ENCODE measurements around the gene KRTAP3-2. TPM values are rescaled to one million over a fixed set of nuclear protein-coding genes. Genes with fewer than 3 reads are reported as not detected.

The KRTAP3-2 gene
- total RNA-seq, 2 experiments from 2014 or later = not detected

- BruUV-seq (replicated peaks) = no TSS peak
- H3K9me2 ChIP-seq (ENCODE audit: insufficient read depth, low read length) = no peaks in the 10 kb centered on the region
- CTCF ChIA-PET (ENCODE audit: unreplicated experiment) = no interaction called here
- H4K20me1 ChIP-seq (ENCODE audit: insufficient read depth, low read length) = no peaks in the 10 kb centered on the region
- POLR2A ChIA-PET = no interaction called here
- no peaks in the 10 kb centered on the region for H3K9me3 ChIP-seq (ENCODE audit: low read length)
- H3K27ac ChIP-seq (ENCODE audit: low read depth, low read length, poor library complexity, severe bottlenecking) = no peak overlapping the region
- H3K36me3 ChIP-seq (ENCODE audit: insufficient read depth, low read length) = no peaks in the 10 kb centered on the region
- H3K4me3 ChIP-seq (ENCODE audit: low read depth, low read length, poor library complexity, severe bottlenecking) = no peak overlapping the region
- H3K4me2 ChIP-seq (ENCODE audit: low read length) = no peak overlapping the region
- no peak overlapping the region for H2AFZ ChIP-seq (ENCODE audit: low read length)
- H3K79me2 ChIP-seq (ENCODE audit: insufficient read depth, low read depth, low read length) = no peaks in the 10 kb centered on the region
- intact Hi-C loops (cut with micrococcal nuclease; ENCODE audit: unreplicated experiment) = no loop called here
- H3K4me1 ChIP-seq (ENCODE audit: insufficient read depth, low read length, poor library complexity, severe bottlenecking) = no peaks in the 10 kb centered on the region
- TF ChIP-seq CTCF (conservative IDR thresholded peaks at IDR 0.05; ENCODE audit: low read length) = no peak
- TF ChIP-seq EZH2phosphoT487 (IDR thresholded peaks at IDR 0.05; ENCODE audit: borderline replicate concordance, low read depth, low read length) = no peak
- no peak for DNase-seq (ENCODE audit: low spot score)
Measured at GRCh38 chr17:41009936-41010335, 10.2 kb upstream of the KRTAP3-2 start.

- H3K9me3 ChIP-seq (ENCODE audit: low read length) = no peaks in the 10 kb centered on the region
- BruUV-seq (replicated peaks) = no TSS peak
- no peak overlapping the region for H3K27ac ChIP-seq (ENCODE audit: low read depth, low read length, poor library complexity, severe bottlenecking)
- H2AFZ ChIP-seq (ENCODE audit: low read length) = no peak overlapping the region
- H3K9me2 ChIP-seq (ENCODE audit: insufficient read depth, low read length) = no peaks in the 10 kb centered on the region
- H4K20me1 ChIP-seq (ENCODE audit: insufficient read depth, low read length) = no peaks in the 10 kb centered on the region
- no peaks in the 10 kb centered on the region for H3K79me2 ChIP-seq (ENCODE audit: insufficient read depth, low read depth, low read length)
- no peaks in the 10 kb centered on the region for H3K36me3 ChIP-seq (ENCODE audit: insufficient read depth, low read length)
- intact Hi-C loops (cut with micrococcal nuclease; ENCODE audit: unreplicated experiment) = no loop called here
- POLR2A ChIA-PET = no interaction called here
- TF ChIP-seq CTCF (conservative IDR thresholded peaks at IDR 0.05; ENCODE audit: low read length) = no peak
- no peak for TF ChIP-seq EZH2phosphoT487 (IDR thresholded peaks at IDR 0.05; ENCODE audit: borderline replicate concordance, low read depth, low read length)
- CTCF ChIA-PET (ENCODE audit: unreplicated experiment) = no interaction called here
- H3K4me3 ChIP-seq (ENCODE audit: low read depth, low read length, poor library complexity, severe bottlenecking) = no peak overlapping the region
- H3K4me2 ChIP-seq (ENCODE audit: low read length) = no peak overlapping the region
- no peak for DNase-seq (ENCODE audit: low spot score)
- H3K4me1 ChIP-seq (ENCODE audit: insufficient read depth, low read length, poor library complexity, severe bottlenecking) = no peaks in the 10 kb centered on the region
Measured at GRCh38 chr17:41009301-41009760, 9.6 kb upstream of the KRTAP3-2 start.

GRCh38 chr17:41008811-41009210 is 9.1 kb upstream of the KRTAP3-2 start, which contains the start of gene KRTAP3-1:
TSS of gene KRTAP3-1 (minus strand) at chr17:41009128. CDS start at chr17:41009074, 54 bp downstream.
- H3K36me3 ChIP-seq (ENCODE audit: insufficient read depth, low read length) = no peaks in the 10 kb centered on the region
- no peak for DNase-seq (ENCODE audit: low spot score)
- H3K4me2 ChIP-seq (ENCODE audit: low read length) = no peak within 1 kb of the TSS
- intact Hi-C loops (cut with micrococcal nuclease; ENCODE audit: unreplicated experiment) = no loop called here
- no peaks in the 10 kb centered on the region for H3K79me2 ChIP-seq (ENCODE audit: insufficient read depth, low read depth, low read length)
- ChIA-PET CTCF (ENCODE audit: unreplicated experiment) (no interaction called here), POLR2A (no interaction called here)
- no peaks in the 10 kb centered on the region for H3K9me2 ChIP-seq (ENCODE audit: insufficient read depth, low read length)
- no TSS peak for BruUV-seq (replicated peaks)
- H3K4me3 ChIP-seq (ENCODE audit: low read depth, low read length, poor library complexity, severe bottlenecking) = no peak within 1 kb of the TSS
- TF ChIP-seq CTCF (conservative IDR thresholded peaks at IDR 0.05; ENCODE audit: low read length) (no peak), EZH2phosphoT487 (IDR thresholded peaks at IDR 0.05; ENCODE audit: borderline replicate concordance, low read depth, low read length) (no peak)
- no peaks in the 10 kb centered on the region for H4K20me1 ChIP-seq (ENCODE audit: insufficient read depth, low read length)
- no peaks in the 10 kb centered on the region for H3K9me3 ChIP-seq (ENCODE audit: low read length)
- H3K27ac ChIP-seq (ENCODE audit: low read depth, low read length, poor library complexity, severe bottlenecking) = no peak within 1 kb of the TSS
- no peaks in the 10 kb centered on the region for H3K4me1 ChIP-seq (ENCODE audit: insufficient read depth, low read length, poor library complexity, severe bottlenecking)
- H2AFZ ChIP-seq (ENCODE audit: low read length) = no peak within 1 kb of the TSS

Data from OCI-LY7 (cell line).